BJ (cell line): Measurements from ENCODE around the gene RBM20. TPM values are rescaled to one million over a fixed set of nuclear protein-coding genes. Genes with fewer than 3 reads are reported as not detected.

Source experiments
- CTCF ChIA-PET: fragments of 350-600 bp; formaldehyde crosslinking; extraction: SDS; loops from one replicate; lab custom pipeline; 2021; ENCODE audit warnings: antibody characterized with exemption, inconsistent platforms; lab: Yijun Ruan, JAX
- POLR2A ChIA-PET: fragments of 300-600 bp; sonication (Branson Sonifier 250); formaldehyde crosslinking; extraction: SDS; loops from one replicate; lab custom pipeline; 2021; ENCODE audit warnings: antibody characterized with exemption; lab: Charles Lee
- DNase-seq: peaks from one replicate; pipeline ENCODE4 v3.0.0-alpha.2; 2011; ENCODE audit warnings: low read depth
- H3K27me3 ChIP-seq: 2 replicates; pipeline ENCODE4 v1.6.0; 2011; ENCODE audit warnings: low read length; ENCODE audit not compliant: control insufficient read depth, insufficient read depth
- H3K36me3 ChIP-seq: 2 replicates; pipeline ENCODE4 v1.5.1; 2011; ENCODE audit warnings: low read length; ENCODE audit not compliant: control insufficient read depth, insufficient read depth
- H3K4me3 ChIP-seq: 2 replicates; pipeline ENCODE4 v1.5.1; 2011; ENCODE audit warnings: low read depth, mild to moderate bottlenecking, control low read depth, low read length
- polyA plus RNA-seq: library from polyadenylated mRNA; depleted of rRNA; stranded (reverse); fragments of >200 nt; gene quantifications from 2 replicates; pipeline ENCODE4 v1.2.3, GENCODE V29; 2011
- TF ChIP-seq, protein P1 (sequence below): IDR thresholded peaks from 2 replicates; pipeline ENCODE4 v1.5.1; 2011; ENCODE audit warnings: low read depth, mild to moderate bottlenecking, control low read depth, inconsistent platforms, low read length, moderate library complexity; ENCODE audit not compliant: insufficient read depth

The RBM20 gene
- polyA plus RNA-seq, 1 experiment, result not detected

DNA sequence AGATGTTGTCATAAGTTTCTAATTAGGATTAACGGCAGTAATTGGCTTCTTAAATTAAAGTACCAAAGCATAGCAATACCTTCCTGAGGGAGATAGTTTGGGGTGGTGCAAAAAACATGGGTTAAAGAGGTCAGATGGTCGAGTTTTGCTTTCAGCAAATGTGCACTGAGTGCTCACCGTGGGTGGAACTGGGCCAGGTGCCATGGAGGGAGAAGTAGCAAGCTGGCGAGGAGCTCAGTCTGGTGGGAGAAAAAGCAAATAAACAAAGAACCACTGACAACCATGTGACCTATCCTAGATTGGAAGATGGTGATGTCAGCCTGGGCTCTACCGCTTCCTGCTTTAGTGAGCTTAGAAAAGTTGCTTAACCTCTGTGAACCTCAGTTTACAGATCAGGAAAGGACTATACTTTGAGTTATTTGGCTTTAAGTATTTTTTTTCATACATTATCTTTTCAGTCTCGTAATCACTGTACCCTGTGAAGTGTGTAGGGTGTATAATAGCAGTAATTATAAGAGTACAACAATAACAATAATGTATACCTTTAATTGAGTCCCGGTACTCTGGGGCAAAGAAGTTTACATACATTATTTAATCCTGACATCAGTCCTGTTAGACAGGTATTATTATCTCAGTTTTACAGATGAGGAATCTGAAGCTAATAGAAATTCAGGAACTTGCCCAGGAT lies 158.6 kb downstream of the RBM20 start:
- TF ChIP-seq, protein P1, sequence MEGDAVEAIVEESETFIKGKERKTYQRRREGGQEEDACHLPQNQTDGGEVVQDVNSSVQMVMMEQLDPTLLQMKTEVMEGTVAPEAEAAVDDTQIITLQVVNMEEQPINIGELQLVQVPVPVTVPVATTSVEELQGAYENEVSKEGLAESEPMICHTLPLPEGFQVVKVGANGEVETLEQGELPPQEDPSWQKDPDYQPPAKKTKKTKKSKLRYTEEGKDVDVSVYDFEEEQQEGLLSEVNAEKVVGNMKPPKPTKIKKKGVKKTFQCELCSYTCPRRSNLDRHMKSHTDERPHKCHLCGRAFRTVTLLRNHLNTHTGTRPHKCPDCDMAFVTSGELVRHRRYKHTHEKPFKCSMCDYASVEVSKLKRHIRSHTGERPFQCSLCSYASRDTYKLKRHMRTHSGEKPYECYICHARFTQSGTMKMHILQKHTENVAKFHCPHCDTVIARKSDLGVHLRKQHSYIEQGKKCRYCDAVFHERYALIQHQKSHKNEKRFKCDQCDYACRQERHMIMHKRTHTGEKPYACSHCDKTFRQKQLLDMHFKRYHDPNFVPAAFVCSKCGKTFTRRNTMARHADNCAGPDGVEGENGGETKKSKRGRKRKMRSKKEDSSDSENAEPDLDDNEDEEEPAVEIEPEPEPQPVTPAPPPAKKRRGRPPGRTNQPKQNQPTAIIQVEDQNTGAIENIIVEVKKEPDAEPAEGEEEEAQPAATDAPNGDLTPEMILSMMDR, result no peak
- Histone ChIP-seq H3K4me3 (no peak overlapping the region), H3K27me3 (peaks cover 7% of the 10 kb centered on the region), H3K36me3 (no peaks in the 10 kb centered on the region)
- ChIA-PET POLR2A (interaction anchor here (0.6 kb wide), 1 partner anchor 108 kb away, joined by 4 read pairs; no protein-coding TSS in a partner anchor), CTCF (interaction anchor here (0.8 to 3.2 kb wide), 15 partner anchors 10 to 1313 kb away, joined by 3 to 27 read pairs (median 4); partner anchors contain the start of gene BBIP1)
- peak; percentile 57 for DNase-seq

DNA sequence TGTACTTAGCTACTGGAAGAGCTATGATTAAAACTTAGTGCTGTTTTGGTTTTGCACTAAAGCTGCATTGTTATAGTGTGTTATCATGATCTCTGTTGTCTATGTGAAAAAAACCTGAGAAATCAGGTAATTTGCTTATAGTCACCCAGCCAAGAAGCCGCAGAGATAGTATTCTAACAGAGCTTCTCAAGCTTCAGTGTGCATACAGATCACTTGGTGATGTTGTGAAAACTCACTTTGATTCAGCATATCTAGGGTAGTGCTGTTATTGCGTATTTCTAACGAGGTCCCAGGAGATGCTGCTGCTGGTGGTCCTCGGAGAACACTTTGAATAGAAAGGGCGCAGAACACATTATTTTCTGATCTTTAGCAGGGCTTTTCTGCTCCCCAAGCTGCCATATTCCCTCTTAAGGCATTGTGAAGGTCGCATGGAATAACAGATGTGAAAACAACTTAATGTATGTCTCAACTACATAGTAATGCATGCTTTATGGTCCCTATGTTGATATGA lies 159.2 kb downstream of the RBM20 start:
- TF ChIP-seq, protein P1, result no peak
- no peaks in the 10 kb centered on the region for H3K36me3 ChIP-seq
- ChIA-PET CTCF (interaction anchor here (0.6 to 3.2 kb wide), 20 partner anchors 11 to 1312 kb away, joined by 3 to 27 read pairs (median 4); partner anchors contain the start of genes BBIP1 and PDCD4), POLR2A (no interaction called here)
- peaks cover 7% of the 10 kb centered on the region for H3K27me3 ChIP-seq
- DNase-seq, result no peak
- H3K4me3 ChIP-seq, result no peak overlapping the region

DNA sequence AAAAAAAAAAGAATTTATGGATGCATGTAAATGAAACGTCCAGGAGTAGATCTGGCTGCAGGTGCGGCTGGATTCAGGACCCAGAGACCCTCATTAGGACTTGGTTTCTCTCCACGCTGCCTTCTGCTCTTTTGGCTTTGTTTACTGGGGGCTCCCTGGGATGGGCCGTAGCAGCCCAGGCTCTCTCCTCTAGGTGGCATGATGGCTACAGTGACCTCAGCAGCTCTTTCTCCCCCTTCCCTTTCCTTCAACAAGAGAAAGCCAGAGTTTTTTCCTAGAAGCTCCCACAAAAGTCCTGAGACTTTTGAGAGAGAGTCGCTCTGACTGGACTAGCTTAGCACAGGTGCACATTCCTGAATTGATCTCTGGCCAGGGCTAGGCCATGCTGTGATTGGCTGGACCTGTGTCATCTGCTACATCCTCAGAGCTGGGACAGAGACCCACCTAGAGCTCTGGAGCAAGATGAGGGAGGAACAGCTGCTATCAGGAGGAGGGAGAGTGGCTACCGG lies 159.7 kb downstream of the RBM20 start:
- no peak for DNase-seq
- H3K27me3 ChIP-seq, result peaks cover 5% of the 10 kb centered on the region
- POLR2A ChIA-PET, result no interaction called here
- CTCF ChIA-PET, result interaction anchor here (0.6 to 3.2 kb wide), 21 partner anchors 11 to 193 kb away, joined by 3 to 27 read pairs (median 4); partner anchors contain the start of genes BBIP1 and PDCD4
- H3K4me3 ChIP-seq, result no peak overlapping the region
- TF ChIP-seq, protein P1, result peak; percentile 80
- no peaks in the 10 kb centered on the region for H3K36me3 ChIP-seq

DNA sequence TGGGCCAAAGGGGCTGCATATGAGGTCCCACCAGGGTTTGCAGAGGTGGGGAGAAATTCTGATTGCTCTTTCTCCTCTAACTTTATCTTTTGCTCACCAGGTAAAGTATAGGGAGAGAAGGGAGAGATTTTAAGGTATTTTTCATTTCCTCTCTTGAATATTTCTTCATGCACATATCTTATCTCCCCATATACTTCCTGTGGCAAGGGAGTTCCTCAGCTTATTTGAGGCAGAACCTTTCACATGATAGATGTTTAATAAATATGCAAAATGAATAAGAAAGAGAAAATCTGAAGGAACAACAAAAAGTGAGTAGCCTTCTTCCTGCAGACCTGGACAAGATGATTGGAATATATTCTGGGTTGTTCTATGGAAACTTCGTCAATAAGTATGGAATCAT lies 160.2 kb downstream of the RBM20 start:
- Histone ChIP-seq H3K36me3 (no peaks in the 10 kb centered on the region), H3K27me3 (peaks cover 3% of the 10 kb centered on the region), H3K4me3 (no peak overlapping the region)
- CTCF ChIA-PET, result interaction anchor here (0.7 to 3.2 kb wide), 18 partner anchors 13 to 194 kb away, joined by 3 to 27 read pairs (median 4); partner anchors contain the start of gene BBIP1
- TF ChIP-seq, protein P1, result no peak
- no peak for DNase-seq
- POLR2A ChIA-PET, result no interaction called here

DNA sequence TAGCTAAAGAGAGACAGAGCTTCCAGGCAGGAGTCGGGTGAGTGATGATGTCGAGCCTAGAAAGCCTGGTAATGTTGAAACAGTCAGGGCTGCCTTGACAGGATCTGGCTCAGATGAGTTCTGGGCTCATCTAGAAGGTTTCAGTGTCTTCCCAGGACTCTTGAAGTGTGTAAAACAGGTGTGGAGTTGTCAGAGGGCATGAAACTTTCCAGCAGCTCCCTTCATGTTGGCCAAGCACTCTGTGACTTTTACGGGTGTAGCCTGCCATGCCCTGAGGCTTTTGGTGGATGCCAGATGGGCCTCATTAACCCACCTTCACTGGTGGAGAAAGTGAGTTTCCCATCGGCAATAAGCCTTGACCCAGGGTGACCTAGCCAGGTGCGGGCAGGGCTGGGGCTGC lies 161.2 kb downstream of the RBM20 start:
- CTCF ChIA-PET, result no interaction called here
- no peak overlapping the region for H3K4me3 ChIP-seq
- H3K27me3 ChIP-seq, result peaks cover 8% of the 10 kb centered on the region
- POLR2A ChIA-PET, result no interaction called here
- no peaks in the 10 kb centered on the region for H3K36me3 ChIP-seq
- DNase-seq, result no peak
- TF ChIP-seq, protein P1, result no peak
